Testis (tissue), 2 donors: ENCODE measurements around the gene PUM1.

ENCODE experiments used
- CTCF ChIP-seq, 3 experiments: fragments of 450-650 bp in 2 of 3; fragments of 200-600 bp in 1 of 3; sonication (generic) in 1 of 3; IDR thresholded peaks; one replicate each; pipeline ENCODE4 v1.5.1; 2016 to 2019; ENCODE audit warnings: antibody characterized with exemption in 3 of 3, mild to moderate bottlenecking in 2 of 3, moderate library complexity in 1 of 3
- POLR2A ChIP-seq: fragments of 450-650 bp; IDR thresholded peaks from one replicate; pipeline ENCODE4 v1.6.1; 2017; ENCODE audit warnings: antibody characterized with exemption, mild to moderate bottlenecking, moderate library complexity

- TF ChIP-seq POLR2A = no peak
- no peak for TF ChIP-seq CTCF (IDR thresholded peaks at IDR 0.05)
These were observed 69.4 kb downstream of the PUM1 start for GRCh38 chr1:30995990-30996612.
